ENCODE measurements around the gene ASB6.

DNA sequence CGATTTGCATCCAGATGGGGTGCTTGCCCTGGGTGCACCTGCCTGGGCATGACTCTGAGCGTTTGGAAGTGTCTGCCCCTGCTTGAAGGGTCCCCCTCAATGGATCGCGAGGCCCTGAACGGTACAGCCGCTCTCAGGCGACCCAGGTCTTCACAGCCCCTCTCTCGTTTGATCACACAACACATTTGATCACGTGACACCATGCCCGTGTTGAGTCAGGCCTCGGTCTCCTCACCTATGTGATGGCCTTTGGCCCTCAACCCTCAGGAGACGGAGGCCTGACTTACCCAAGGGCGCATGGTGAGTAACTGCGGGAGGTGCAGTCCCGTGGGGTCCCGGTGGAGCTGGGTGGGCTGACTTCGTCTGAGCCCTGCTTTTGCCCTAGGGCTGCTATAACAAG lies 3.0 kb upstream of the ASB6 start:
- TF ChIP-seq, protein P1, sequence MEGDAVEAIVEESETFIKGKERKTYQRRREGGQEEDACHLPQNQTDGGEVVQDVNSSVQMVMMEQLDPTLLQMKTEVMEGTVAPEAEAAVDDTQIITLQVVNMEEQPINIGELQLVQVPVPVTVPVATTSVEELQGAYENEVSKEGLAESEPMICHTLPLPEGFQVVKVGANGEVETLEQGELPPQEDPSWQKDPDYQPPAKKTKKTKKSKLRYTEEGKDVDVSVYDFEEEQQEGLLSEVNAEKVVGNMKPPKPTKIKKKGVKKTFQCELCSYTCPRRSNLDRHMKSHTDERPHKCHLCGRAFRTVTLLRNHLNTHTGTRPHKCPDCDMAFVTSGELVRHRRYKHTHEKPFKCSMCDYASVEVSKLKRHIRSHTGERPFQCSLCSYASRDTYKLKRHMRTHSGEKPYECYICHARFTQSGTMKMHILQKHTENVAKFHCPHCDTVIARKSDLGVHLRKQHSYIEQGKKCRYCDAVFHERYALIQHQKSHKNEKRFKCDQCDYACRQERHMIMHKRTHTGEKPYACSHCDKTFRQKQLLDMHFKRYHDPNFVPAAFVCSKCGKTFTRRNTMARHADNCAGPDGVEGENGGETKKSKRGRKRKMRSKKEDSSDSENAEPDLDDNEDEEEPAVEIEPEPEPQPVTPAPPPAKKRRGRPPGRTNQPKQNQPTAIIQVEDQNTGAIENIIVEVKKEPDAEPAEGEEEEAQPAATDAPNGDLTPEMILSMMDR (IDR thresholded peaks at IDR 0.05), result no peak
- no peak for TF ChIP-seq ZFX (IDR thresholded peaks at IDR 0.05; ENCODE audit: borderline replicate concordance)

Measured in 22Rv1 (cell line).